CD4-positive, alpha-beta T cell treated with Interleukin-21 for 1 hour (primary cell): ENCODE data around the gene OR10A7.
"Not testable (repeated sequence)": the region's sequence is repeated elsewhere in the genome, so short reads cannot be mapped to it uniquely, and the experiment has no call there.

Experiments used
- DNase-seq: peaks from one replicate; pipeline ENCODE4 v3.0.0-alpha.2; 2020

Gene OR10A7

GRCh38 chr12:55220725-55221124 lies at the start of gene OR10A7:
Gene OR10A7 (plus strand): TSS chr12:55221025. CDS start chr12:55221025, 0 bp downstream.
- no peak for DNase-seq

GRCh38 chr12:55171445-55171844 lies 49.4 kb upstream of the OR10A7 start:
- DNase-seq = no peak

GRCh38 chr12:55171846-55172245 lies 49.0 kb upstream of the OR10A7 start:
- not testable (repeated sequence) for DNase-seq

GRCh38 chr12:55172686-55173085 lies 48.1 kb upstream of the OR10A7 start:
- DNase-seq = no peak

GRCh38 chr12:55173456-55173855 lies 47.4 kb upstream of the OR10A7 start:
- DNase-seq = no peak

- DNase-seq = no peak
Measured at GRCh38 chr12:55188573-55188972, 32.3 kb upstream of the OR10A7 start.

- DNase-seq = peak; percentile 69
Measured at GRCh38 chr12:55188974-55189556, 31.8 kb upstream of the OR10A7 start.

GRCh38 chr12:55194382-55194781 lies 26.4 kb upstream of the OR10A7 start:
- DNase-seq = no peak

- no peak for DNase-seq
Measured at GRCh38 chr12:55226523-55226922, 5.7 kb downstream of the OR10A7 start.

- no peak for DNase-seq
Measured at GRCh38 chr12:55227643-55228042, 6.8 kb downstream of the OR10A7 start.

- DNase-seq = no peak
Measured at GRCh38 chr12:55244309-55244708, 23.5 kb downstream of the OR10A7 start, which contains the start of gene OR6C74. Gene OR6C74 (plus strand): TSS chr12:55244609. CDS start chr12:55247288, 2,679 bp downstream.

GRCh38 chr12:55246159-55246558 lies 25.3 kb downstream of the OR10A7 start:
- DNase-seq = no peak

- no peak for DNase-seq
Measured at GRCh38 chr12:55250944-55251343, 30.1 kb downstream of the OR10A7 start.

- no peak for DNase-seq
Measured at GRCh38 chr12:55253281-55253680, 32.5 kb downstream of the OR10A7 start.

GRCh38 chr12:55256831-55257230 lies 36.0 kb downstream of the OR10A7 start:
- no peak for DNase-seq

GRCh38 chr12:55258303-55258702 lies 37.5 kb downstream of the OR10A7 start:
- no peak for DNase-seq
